B cell (primary cell): ENCODE measurements around the gene GSG1L. TPM values are rescaled to one million over a fixed set of nuclear protein-coding genes. Genes with fewer than 3 reads are reported as not detected.

Experiments
- ATAC-seq: fragments of 200-7000 bp; cut with Tn5 transposase; one replicate; pipeline ENCODE4 v1.10.0; 2021; ENCODE audit warnings: low read depth, mild to moderate bottlenecking, moderate number of reproducible peaks, moderate library complexity
- CTCF ChIA-PET: fragments of 350-600 bp; sonication (Branson Sonifier 250); formaldehyde crosslinking; loops from one replicate; lab custom pipeline; 2021; ENCODE audit warnings: antibody characterized with exemption, inconsistent platforms; lab: Charles Lee
- POLR2A ChIA-PET: fragments of 350-600 bp; sonication (Branson Sonifier 250); formaldehyde crosslinking; loops from one replicate; lab custom pipeline; 2021; ENCODE audit warnings: antibody characterized with exemption; lab: Charles Lee
- DNase-seq: peaks from one replicate; pipeline ENCODE4 v3.0.0; 2013
- H2AFZ ChIP-seq: 2 replicates; pipeline ENCODE4 v1.6.1; 2012; ENCODE audit warnings: mild to moderate bottlenecking, low read depth, low read length; ENCODE audit not compliant: insufficient read depth, poor library complexity, severe bottlenecking
- H3K27ac ChIP-seq, 2 donors: 1 replicate in 1 of 2; 2 replicates in 1 of 2; pipeline ENCODE4 v1.5.1; 2012 to 2013; ENCODE audit warnings: low read length in 2 of 2, mild to moderate bottlenecking in 2 of 2, moderate library complexity in 1 of 2
- H3K27me3 ChIP-seq, 4 experiments: fragments of 200-600 bp in 1 of 4; sonication (generic) in 1 of 4; replicated peaks in 1 of 4; 1 replicate in 2 of 4; 2 replicates in 2 of 4; pipeline versions ENCODE4 v1.6.1 to v1.7.0; 2013 to 2016; ENCODE audit warnings: low read length in 3 of 4, mild to moderate bottlenecking in 2 of 4, mixed read lengths in 1 of 4, moderate library complexity in 1 of 4; ENCODE audit not compliant: insufficient read depth in 4 of 4, control insufficient read depth in 3 of 4; ENCODE audit errors: control extremely low read depth in 1 of 4
- H3K36me3 ChIP-seq, 2 experiments: replicated peaks in 1 of 2; 1 replicate in 1 of 2; 2 replicates in 1 of 2; pipeline versions ENCODE4 v1.6.1 to v1.7.1; 2013; ENCODE audit warnings: low read length in 1 of 2; ENCODE audit not compliant: insufficient read depth in 2 of 2, control insufficient read depth in 1 of 2; ENCODE audit errors: control extremely low read depth in 1 of 2, extremely low read depth in 1 of 2
- H3K4me1 ChIP-seq, 2 donors: fragments of 200-600 bp in 1 of 2; sonication (generic) in 1 of 2; 1 replicate in 1 of 2; 2 replicates in 1 of 2; pipeline versions ENCODE4 v1.5.1 to v1.6.1; 2013 to 2017; ENCODE audit warnings: low read length in 2 of 2; ENCODE audit not compliant: control insufficient read depth in 2 of 2, insufficient read depth in 2 of 2
- H3K4me2 ChIP-seq: replicated peaks from 2 replicates; pipeline ENCODE3; 2012; ENCODE audit warnings: mild to moderate bottlenecking, low read depth, low read length; ENCODE audit not compliant: poor library complexity, severe bottlenecking
- H3K4me3 ChIP-seq, 5 experiments: fragments of 200-600 bp in 1 of 5; sonication (generic) in 1 of 5; 1 replicate in 3 of 5; 2 replicates in 2 of 5; pipeline versions ENCODE4 v1.5.1 to v1.7.0; 2011 to 2016; ENCODE audit warnings: low read length in 4 of 5, mild to moderate bottlenecking in 4 of 5, low read depth in 2 of 5, control low read depth in 1 of 5, moderate library complexity in 1 of 5; ENCODE audit not compliant: insufficient read depth in 1 of 5; ENCODE audit errors: control extremely low read depth in 1 of 5, extremely low read depth in 1 of 5
- H3K79me2 ChIP-seq: fragments of 200-600 bp; sonication (generic); one replicate; pipeline ENCODE4 v1.6.0; 2016; ENCODE audit warnings: low read length; ENCODE audit not compliant: control insufficient read depth, insufficient read depth
- H3K9ac ChIP-seq: fragments of 200-600 bp; sonication (generic); 2 replicates; pipeline ENCODE4 v1.6.1; 2017; ENCODE audit warnings: mild to moderate bottlenecking, low read length, moderate library complexity
- H3K9me3 ChIP-seq, 3 donors: one replicate each; pipeline versions ENCODE4 v1.6.1 to v1.7.1; 2013; ENCODE audit warnings: low read length in 2 of 3; ENCODE audit not compliant: control insufficient read depth in 2 of 3, insufficient read depth in 1 of 3; ENCODE audit errors: control extremely low read depth in 1 of 3
- H4K20me1 ChIP-seq: 2 replicates; pipeline ENCODE4 v1.6.0; 2012; ENCODE audit warnings: mild to moderate bottlenecking, low read length; ENCODE audit not compliant: insufficient read depth, control insufficient read depth, poor library complexity, severe bottlenecking
- H3K27ac Mint-ChIP-seq: one replicate; pipeline ENCODE4 v1.8.0; 2021; ENCODE audit warnings: mixed read lengths
- H3K27me3 Mint-ChIP-seq: one replicate; pipeline ENCODE4 v1.8.0; 2021; ENCODE audit warnings: mixed read lengths
- H3K4me1 Mint-ChIP-seq: one replicate; pipeline ENCODE4 v1.8.0; 2021; ENCODE audit warnings: mixed read lengths
- H3K4me3 Mint-ChIP-seq: one replicate; pipeline ENCODE4 v1.8.0; 2021; ENCODE audit warnings: mixed read lengths
- H3K9me3 Mint-ChIP-seq: one replicate; pipeline ENCODE4 v1.8.0; 2022; ENCODE audit warnings: mixed read lengths; ENCODE audit not compliant: insufficient read depth
- CTCF ChIP-seq: fragments of 200-600 bp; IDR thresholded peaks from one replicate; pipeline ENCODE4 v1.8.0; 2022; ENCODE audit warnings: antibody characterized with exemption, mild to moderate bottlenecking
- EZH2 ChIP-seq: IDR thresholded peaks from 2 replicates; pipeline ENCODE4 v1.6.1; 2012; ENCODE audit warnings: borderline replicate concordance, low read depth, mild to moderate bottlenecking, moderate library complexity, low read length; ENCODE audit not compliant: insufficient read depth, poor library complexity, severe bottlenecking
- WGBS: methylation state at CpG from one replicate; pipeline ENCODE4 v1.1.5; 2013; ENCODE audit warnings: missing lambda C conversion rate; ENCODE audit not compliant: insufficient coverage; 5-methylcytosine and 5-hydroxymethylcytosine counted together
- intact Hi-C: fragments of 100-400 bp; cut with micrococcal nuclease; formaldehyde crosslinking; loops from one replicate; pipeline ENCODE4 v1.10.0; 2022
- polyA plus RNA-seq: library from polyadenylated mRNA; depleted of rRNA; stranded (reverse); fragments of >200 nt; gene quantifications from 2 replicates; pipeline ENCODE4 v1.2.3, GENCODE V29; 2012
- total RNA-seq, 2 donors: library from RNA; stranded (reverse); fragments of 120-200 nt in 1 of 2; gene quantifications; 1 replicate in 1 of 2; 2 replicates in 1 of 2; pipeline versions ENCODE4 v1.2.3 to v1.2.4, GENCODE V29; 2013 to 2022

Gene GSG1L
- total and polyA plus RNA-seq, 2 donors (not counting 1 experiment from before 2014, with no cell fraction given), result 0.01 TPM; not detected in 1

- Mint-ChIP-seq H3K9me3 (no peaks in the 10 kb centered on the region), H3K27me3 (peaks cover 4% of the 10 kb centered on the region), H3K4me3 (no peak overlapping the region), H3K4me1 (no peaks in the 10 kb centered on the region), H3K27ac (no peak overlapping the region)
- DNase-seq (no peak), ATAC-seq (no peak)
- no peaks in the 10 kb centered on the region for H3K4me1 ChIP-seq
- CTCF ChIA-PET, result no interaction called here
- H4K20me1 ChIP-seq, result no peaks in the 10 kb centered on the region
- no peak overlapping the region for H3K4me2 ChIP-seq
- H3K9ac ChIP-seq, result no peak overlapping the region
- 80% methylated on average over 5 of the region's 11 CpGs for WGBS
- intact Hi-C loops, result no loop called here
- H2AFZ ChIP-seq, result no peak overlapping the region
- H3K79me2 ChIP-seq, result no peaks in the 10 kb centered on the region
- POLR2A ChIA-PET, result no interaction called here
- no peaks in the 10 kb centered on the region for H3K9me3 ChIP-seq
- no peak overlapping the region for H3K27ac ChIP-seq
- H3K36me3 ChIP-seq, result no peaks in the 10 kb centered on the region
- TF ChIP-seq CTCF (no peak), EZH2 (no peak)
- H3K27me3 ChIP-seq, result no peaks in the 10 kb centered on the region
- H3K4me3 ChIP-seq, result no peak overlapping the region
Measured at GRCh38 chr16:27822996-27823395, 240.5 kb downstream of the GSG1L start.

GRCh38 chr16:27822529-27822928 is 241.0 kb downstream of the GSG1L start:
- H3K4me1 Mint-ChIP-seq, result no peaks in the 10 kb centered on the region
- H3K9ac ChIP-seq, result no peak overlapping the region
- H3K27ac ChIP-seq, result no peak overlapping the region
- CTCF ChIA-PET, result no interaction called here
- H4K20me1 ChIP-seq, result no peaks in the 10 kb centered on the region
- no peaks in the 10 kb centered on the region for H3K9me3 ChIP-seq
- H3K79me2 ChIP-seq, result no peaks in the 10 kb centered on the region
- intact Hi-C loops, result no loop called here
- no peaks in the 10 kb centered on the region for H3K27me3 ChIP-seq
- H3K4me1 ChIP-seq, result no peaks in the 10 kb centered on the region
- no peak overlapping the region for H3K4me3 Mint-ChIP-seq
- no peak for ATAC-seq
- no peak overlapping the region for H3K27ac Mint-ChIP-seq
- DNase-seq, result no peak
- TF ChIP-seq EZH2 (no peak), CTCF (no peak)
- no peaks in the 10 kb centered on the region for H3K36me3 ChIP-seq
- H3K9me3 Mint-ChIP-seq, result no peaks in the 10 kb centered on the region
- no peak overlapping the region for H2AFZ ChIP-seq
- POLR2A ChIA-PET, result no interaction called here
- H3K4me3 ChIP-seq, result no peak overlapping the region
- H3K4me2 ChIP-seq, result no peak overlapping the region
- H3K27me3 Mint-ChIP-seq, result peaks cover 8% of the 10 kb centered on the region
- 73% methylated on average over 5 of the region's 7 CpGs for WGBS
